Uterus (tissue), 4 donors: ENCODE measurements around the gene IGIP. TPM values are rescaled to one million over a fixed set of nuclear protein-coding genes. Genes with fewer than 3 reads are reported as not detected.

Experiments
- DNase-seq, 2 donors: peaks; one replicate each; pipeline ENCODE4 v3.0.0-alpha.2; 2019 to 2020
- H3K27ac ChIP-seq, 2 donors: fragments of 200-600 bp; sonication (generic); 1 replicate in 1 of 2; 2 replicates in 1 of 2; pipeline ENCODE4 v1.5.1; 2016 to 2018
- H3K27me3 ChIP-seq, 2 donors: fragments of 200-600 bp; sonication (generic); one replicate each; pipeline ENCODE4 v1.5.1; 2018 to 2019; ENCODE audit warnings: control low read depth in 1 of 2
- H3K36me3 ChIP-seq, 2 donors: fragments of 200-600 bp; sonication (generic); one replicate each; pipeline ENCODE4 v1.5.1; 2019; ENCODE audit warnings: control low read depth in 1 of 2
- H3K4me1 ChIP-seq, 2 donors: fragments of 200-600 bp; sonication (generic); one replicate each; pipeline ENCODE4 v1.5.1; 2018 to 2019; ENCODE audit warnings: control low read depth in 1 of 2
- H3K4me3 ChIP-seq, 2 donors: fragments of 200-600 bp; sonication (generic); 1 replicate in 1 of 2; 2 replicates in 1 of 2; pipeline ENCODE4 v1.5.1; 2018 to 2019; ENCODE audit warnings: mild to moderate bottlenecking in 1 of 2
- H3K9me3 ChIP-seq, 2 donors: fragments of 200-600 bp; sonication (generic); one replicate each; pipeline ENCODE4 v1.5.1; 2019; ENCODE audit warnings: control low read depth in 1 of 2
- POLR2A ChIP-seq, 2 donors: fragments of 450-650 bp; IDR thresholded peaks; one replicate each; pipeline ENCODE4 v1.6.1; 2016; ENCODE audit warnings: antibody characterized with exemption in 2 of 2, mild to moderate bottlenecking in 1 of 2, moderate library complexity in 1 of 2
- intact Hi-C: fragments of 100-400 bp; cut with DNase I; formaldehyde crosslinking; loops from one replicate; pipeline ENCODE4 v1.15.1; 2023; ENCODE audit warnings: low total_unique reads
- total RNA-seq, 4 donors: library from RNA; depleted of rRNA in 3 of 4; stranded (reverse); fragments of >200 nt in 3 of 4; gene quantifications; one replicate each; pipeline versions ENCODE4 v1.1.0 to v1.2.4, GENCODE V29; 2014 to 2023
- TF ChIP-seq, protein P1 (sequence below), 4 experiments: fragments of 200-600 bp in 2 of 4; fragments of 450-650 bp in 2 of 4; sonication (generic) in 2 of 4; IDR thresholded peaks; one replicate each; pipeline ENCODE4 v1.5.1; 2016 to 2019; ENCODE audit warnings: antibody characterized with exemption in 4 of 4, mild to moderate bottlenecking in 2 of 4, moderate library complexity in 1 of 4
- donor health status: DM: yes; HTN: yes; CAD: no.

IGIP gene
- total RNA-seq, 4 donors from 2014 or later, result 17.8 to 33.5 (median 31.2) TPM

DNA sequence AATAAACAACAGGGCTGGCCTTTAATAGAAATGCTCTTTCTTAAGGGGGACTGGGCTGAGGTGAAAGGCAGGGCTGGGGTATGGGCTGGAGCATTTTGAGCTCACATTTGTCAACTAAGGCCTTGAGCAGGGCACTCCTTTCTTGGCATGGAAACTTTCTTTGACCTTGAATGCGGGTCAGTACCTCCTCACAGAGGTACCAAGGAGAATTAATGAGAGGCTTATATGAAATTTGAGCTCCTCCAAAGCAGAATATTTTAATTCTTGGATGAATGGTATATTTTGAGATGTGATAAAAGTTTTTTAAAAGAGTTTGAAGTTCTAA lies 52.3 kb downstream of the IGIP start:
- intact Hi-C loops, result no loop called here
- no peak for DNase-seq
- Histone ChIP-seq H3K4me1 (no peaks in the 10 kb centered on the region), H3K27me3 (no peaks in the 10 kb centered on the region), H3K4me3 (no peak overlapping the region), H3K36me3 (no peaks in the 10 kb centered on the region), H3K27ac (peak overlapping the region; percentile 66 to 84), H3K9me3 (no peaks in the 10 kb centered on the region)
- TF ChIP-seq, protein P1, sequence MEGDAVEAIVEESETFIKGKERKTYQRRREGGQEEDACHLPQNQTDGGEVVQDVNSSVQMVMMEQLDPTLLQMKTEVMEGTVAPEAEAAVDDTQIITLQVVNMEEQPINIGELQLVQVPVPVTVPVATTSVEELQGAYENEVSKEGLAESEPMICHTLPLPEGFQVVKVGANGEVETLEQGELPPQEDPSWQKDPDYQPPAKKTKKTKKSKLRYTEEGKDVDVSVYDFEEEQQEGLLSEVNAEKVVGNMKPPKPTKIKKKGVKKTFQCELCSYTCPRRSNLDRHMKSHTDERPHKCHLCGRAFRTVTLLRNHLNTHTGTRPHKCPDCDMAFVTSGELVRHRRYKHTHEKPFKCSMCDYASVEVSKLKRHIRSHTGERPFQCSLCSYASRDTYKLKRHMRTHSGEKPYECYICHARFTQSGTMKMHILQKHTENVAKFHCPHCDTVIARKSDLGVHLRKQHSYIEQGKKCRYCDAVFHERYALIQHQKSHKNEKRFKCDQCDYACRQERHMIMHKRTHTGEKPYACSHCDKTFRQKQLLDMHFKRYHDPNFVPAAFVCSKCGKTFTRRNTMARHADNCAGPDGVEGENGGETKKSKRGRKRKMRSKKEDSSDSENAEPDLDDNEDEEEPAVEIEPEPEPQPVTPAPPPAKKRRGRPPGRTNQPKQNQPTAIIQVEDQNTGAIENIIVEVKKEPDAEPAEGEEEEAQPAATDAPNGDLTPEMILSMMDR (IDR thresholded peaks at IDR 0.05), result no peak
- TF ChIP-seq POLR2A (IDR thresholded peaks at IDR 0.05), result no peak

DNA sequence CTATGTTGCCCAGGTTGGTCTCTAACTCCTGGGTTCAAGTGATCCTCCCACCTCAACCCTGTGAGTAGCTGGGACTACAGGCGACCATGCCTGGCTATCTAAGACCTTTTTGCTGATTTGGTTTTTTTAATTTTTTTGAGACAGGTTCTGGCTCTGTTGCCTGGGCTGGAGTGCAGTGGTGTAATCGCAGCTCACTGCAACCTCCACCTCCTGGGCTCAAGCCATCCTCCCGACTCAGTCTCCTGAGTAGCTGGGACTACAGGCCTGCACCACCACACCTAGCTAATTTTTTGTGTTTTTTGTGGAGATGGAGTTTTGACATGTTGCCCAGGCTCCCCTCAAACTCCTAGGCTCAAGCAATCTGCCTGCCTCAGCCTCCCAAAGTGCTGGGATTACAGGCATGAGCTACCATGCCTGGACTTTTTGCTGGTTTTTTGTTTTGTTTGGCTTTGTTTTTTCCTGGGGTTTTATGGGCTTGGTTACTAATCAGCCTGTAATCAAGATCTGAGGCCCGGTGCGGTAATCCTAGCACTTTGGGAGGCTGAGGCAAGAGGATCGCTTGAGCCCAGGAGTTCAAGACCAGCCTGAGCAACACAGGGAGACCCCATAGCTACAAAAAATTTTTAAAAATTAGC lies 52.9 kb downstream of the IGIP start:
- Histone ChIP-seq H3K36me3 (no peaks in the 10 kb centered on the region), H3K4me1 (no peaks in the 10 kb centered on the region), H3K9me3 (no peaks in the 10 kb centered on the region), H3K4me3 (no peak overlapping the region), H3K27ac (peak overlapping the region; percentile 66 to 84), H3K27me3 (no peaks in the 10 kb centered on the region)
- intact Hi-C loops, result no loop called here
- TF ChIP-seq, protein P1 (IDR thresholded peaks at IDR 0.05), result no peak
- DNase-seq, result no peak

Other genes starting within 250 kb of the IGIP start
- 10 to 100 TPM in 1 of 4 donors, 1 to 10 TPM in 2, not detected in 1; 2.5 to 21.2 (median 4.5) TPM for gene NRG2, start 82.6 kb upstream of the IGIP start, total RNA-seq
- gene PURA, start 11.8 kb upstream of the IGIP start, total RNA-seq, result 10 to 100 TPM; 16.1 to 48.9 (median 22.2) TPM
- gene CYSTM1, start 49.3 kb downstream of the IGIP start, total RNA-seq, result 10 to 100 TPM in 3 of 4 donors, 1 to 10 TPM in 1; 4.4 to 76.8 (median 45.3) TPM
- 100 to 1,000 TPM in 1 of 4 donors, 10 to 100 TPM in 3; 42.7 to 102 (median 70.9) TPM for gene PFDN1, start 177.2 kb downstream of the IGIP start, total RNA-seq
- 10 to 100 TPM in 2 of 4 donors, 1 to 10 TPM in 1, under 1 TPM in 1; 0.77 to 24.4 (median 8.4) TPM for gene HBEGF, start 220.7 kb downstream of the IGIP start, total RNA-seq
- gene SLC4A9, start 234.3 kb downstream of the IGIP start, total RNA-seq, result under 1 TPM in 1 of 4 donors, not detected in 3; 0.12 TPM